Right renal cortex interstitium (tissue), 3 donors: ENCODE data around the gene ASB14. TPM values are rescaled to one million over a fixed set of nuclear protein-coding genes. Genes with fewer than 3 reads are reported as not detected.

ENCODE experiments used
- DNase-seq, 3 donors: peaks; one replicate each; pipeline ENCODE4 v3.0.0-alpha.2; 2013; ENCODE audit warnings: low read depth in 3 of 3, low spot score in 2 of 3
- polyA plus RNA-seq, 3 donors: library from polyadenylated mRNA; unstranded; fragments of 120-200 nt; gene quantifications; one replicate each; pipeline ENCODE4 v1.2.1, GENCODE V29; 2013; ENCODE audit not compliant: insufficient read length in 3 of 3

ASB14 gene
- polyA plus RNA-seq, 3 donors: 0.58 to 0.74 (median 0.67) TPM

- no peak for DNase-seq
These were observed 30.6 kb downstream of the ASB14 start for GRCh38 chr3:57261929-57262328.

GRCh38 chr3:57261119-57261518 lies 31.4 kb downstream of the ASB14 start:
- DNase-seq: no peak

- no peak for DNase-seq
These were observed 34.8 kb downstream of the ASB14 start for GRCh38 chr3:57257678-57258077.

GRCh38 chr3:57256844-57257243 lies 35.6 kb downstream of the ASB14 start:
- DNase-seq: no peak

GRCh38 chr3:57252404-57252803 lies 40.1 kb downstream of the ASB14 start:
- no peak for DNase-seq

- no peak for DNase-seq
These were observed 47.5 kb downstream of the ASB14 start for GRCh38 chr3:57244946-57245345.

GRCh38 chr3:57234613-57235575 lies 57.6 kb downstream of the ASB14 start:
- DNase-seq: no peak

- no peak for DNase-seq
These were observed 58.7 kb downstream of the ASB14 start for GRCh38 chr3:57233799-57234198.

- no peak for DNase-seq
These were observed 62.5 kb downstream of the ASB14 start for GRCh38 chr3:57230006-57230405.

- DNase-seq: peak in 2 of 3 donors; percentile 42 to 52
These were observed 64.3 kb downstream of the ASB14 start for GRCh38 chr3:57227930-57228751.

GRCh38 chr3:57227204-57227929 lies 65.1 kb downstream of the ASB14 start, which contains the start of gene APPL1:
Gene APPL1 (plus strand): TSS chr3:57227729. CDS start chr3:57227884, 155 bp downstream.
- peak; percentile 69 to 86 (median 84) for DNase-seq

- no peak for DNase-seq
These were observed 66.3 kb downstream of the ASB14 start for GRCh38 chr3:57226176-57226575.

- DNase-seq: no peak
These were observed 67.6 kb downstream of the ASB14 start for GRCh38 chr3:57224856-57225255.

GRCh38 chr3:57221883-57222282 lies 70.6 kb downstream of the ASB14 start:
- no peak for DNase-seq

Other genes with a start within 250 kb of the ASB14 start
- under 1 TPM in 1 of 3 donors, not detected in 2; 0.07 TPM for gene SPATA12, start 232.0 kb downstream of the ASB14 start, polyA plus RNA-seq
- gene IL17RD, start 127.3 kb downstream of the ASB14 start, polyA plus RNA-seq: 10 to 100 TPM; 45.2 to 52.8 (median 52.7) TPM
- gene HESX1, start 92.7 kb downstream of the ASB14 start, polyA plus RNA-seq: 1 to 10 TPM; 3.6 to 4.3 (median 3.7) TPM
- 10 to 100 TPM; 47.6 to 49.6 (median 49.1) TPM for gene APPL1, start 65.0 kb downstream of the ASB14 start, polyA plus RNA-seq